Naive thymus-derived CD4-positive, alpha-beta T cell (primary cell): Measurements from ENCODE around the gene GLT6D1. TPM values are rescaled to one million over a fixed set of nuclear protein-coding genes. Genes with fewer than 3 reads are reported as not detected.
A peak's percentile ranks its signal among the peaks of the same experiment; 100 is the strongest.

Experiments
- ATAC-seq: fragments of 150-1000 bp; cut with Tn5 transposase; 2 replicates; pipeline ENCODE4 v1.10.0; 2021; ENCODE audit warnings: mild to moderate bottlenecking, moderate library complexity
- CTCF ChIA-PET: fragments of 350-600 bp; sonication (Branson Sonifier 250); formaldehyde crosslinking; loops from one replicate; lab custom pipeline; 2021; ENCODE audit warnings: antibody characterized with exemption; lab: Charles Lee
- POLR2A ChIA-PET: fragments of 350-600 bp; sonication (Branson Sonifier 250); formaldehyde crosslinking; loops from one replicate; lab custom pipeline; 2021; ENCODE audit warnings: antibody characterized with exemption, inconsistent platforms; lab: Charles Lee
- DNase-seq, 9 donors: peaks; one replicate each; pipeline versions ENCODE4 v3.0.0 to v3.0.0-alpha.2; 2020 to 2022; ENCODE audit warnings: mixed read lengths in 1 of 9
- H3K27ac ChIP-seq: one replicate; pipeline ENCODE4 v1.7.0; 2013; ENCODE audit warnings: mild to moderate bottlenecking, low read depth, low read length, moderate library complexity
- H3K27me3 ChIP-seq, 2 donors: one replicate each; pipeline ENCODE4 v1.7.0; 2013; ENCODE audit warnings: low read length in 2 of 2, mild to moderate bottlenecking in 2 of 2, moderate library complexity in 2 of 2; ENCODE audit not compliant: control insufficient read depth in 2 of 2, insufficient read depth in 2 of 2
- H3K36me3 ChIP-seq, 3 experiments: 1 replicate in 2 of 3; 2 replicates in 1 of 3; pipeline ENCODE4 v1.7.0; 2013; ENCODE audit warnings: low read length in 3 of 3, mild to moderate bottlenecking in 3 of 3, moderate library complexity in 1 of 3; ENCODE audit not compliant: insufficient read depth in 3 of 3, control insufficient read depth in 2 of 3
- H3K4me1 ChIP-seq, 2 donors: one replicate each; pipeline ENCODE4 v1.7.0; 2013; ENCODE audit warnings: low read length in 2 of 2, mild to moderate bottlenecking in 2 of 2, moderate library complexity in 1 of 2; ENCODE audit not compliant: control insufficient read depth in 2 of 2, insufficient read depth in 2 of 2
- H3K4me3 ChIP-seq: 2 replicates; pipeline ENCODE4 v1.7.0; 2013; ENCODE audit warnings: mild to moderate bottlenecking, low read length
- H3K9me3 ChIP-seq, 3 experiments: 1 replicate in 2 of 3; 2 replicates in 1 of 3; pipeline ENCODE4 v1.7.0; 2013; ENCODE audit warnings: low read length in 3 of 3; ENCODE audit not compliant: control insufficient read depth in 2 of 3
- H3K27ac Mint-ChIP-seq, 9 donors: one replicate each; pipeline ENCODE4 v1.8.0; 2020 to 2022; ENCODE audit warnings: mixed read lengths in 9 of 9, mild to moderate bottlenecking in 8 of 9, moderate library complexity in 5 of 9, inconsistent platforms in 2 of 9
- H3K27me3 Mint-ChIP-seq, 5 donors: one replicate each; pipeline ENCODE4 v1.8.0; 2021 to 2022; ENCODE audit warnings: mixed read lengths in 5 of 5, mild to moderate bottlenecking in 1 of 5
- H3K36me3 Mint-ChIP-seq, 5 donors: one replicate each; pipeline ENCODE4 v1.8.0; 2020 to 2022; ENCODE audit warnings: mixed read lengths in 5 of 5, mild to moderate bottlenecking in 3 of 5, inconsistent platforms in 1 of 5
- H3K4me1 Mint-ChIP-seq, 7 donors: one replicate each; pipeline ENCODE4 v1.8.0; 2020 to 2022; ENCODE audit warnings: mixed read lengths in 7 of 7, mild to moderate bottlenecking in 3 of 7, inconsistent platforms in 1 of 7
- H3K4me3 Mint-ChIP-seq, 10 donors: one replicate each; pipeline ENCODE4 v1.8.0; 2020 to 2022; ENCODE audit warnings: mild to moderate bottlenecking in 10 of 10, mixed read lengths in 10 of 10, moderate library complexity in 6 of 10, inconsistent platforms in 2 of 10
- H3K9me3 Mint-ChIP-seq, 11 donors: one replicate each; pipeline ENCODE4 v1.8.0; 2020 to 2022; ENCODE audit warnings: mixed read lengths in 11 of 11, mild to moderate bottlenecking in 4 of 11, inconsistent platforms in 1 of 11, moderate library complexity in 1 of 11
- intact Hi-C, 2 donors: fragments of 100-400 bp; cut with micrococcal nuclease; formaldehyde crosslinking; loops; one replicate each; pipeline ENCODE4 v1.15.1; 2023
- polyA plus RNA-seq, 2 donors: library from polyadenylated mRNA; unstranded; fragments of 300-500 nt; fragmentation: Illumina TruSeq; gene quantifications; one replicate each; pipeline ENCODE4 v1.2.3, GENCODE V29; 2021
- total RNA-seq, 6 experiments: library from RNA in 5 of 6; stranded (reverse) in 5 of 6; gene quantifications; 1 replicate in 5 of 6; 2 replicates in 1 of 6; pipeline ENCODE4 v1.2.3 and lab custom pipeline; 2021 to 2026

Gene GLT6D1
- total and polyA plus RNA-seq, 7 experiments from 2014 or later = not detected

GRCh38 chr9:135608999-135609317 is 30.4 kb downstream of the GLT6D1 start:
- intact Hi-C loops = loop anchor here in 1 of 2 donors (10.0 kb wide), 1 partner anchor 516 kb away; no protein-coding TSS in a partner anchor
- H3K27me3 ChIP-seq = no peaks in the 10 kb centered on the region

GRCh38 chr9:135608294-135608998 is 30.9 kb downstream of the GLT6D1 start:
- Histone ChIP-seq H3K9me3 (no peaks in the 10 kb centered on the region), H3K27ac (no peak overlapping the region), H3K27me3 (no peaks in the 10 kb centered on the region), H3K4me3 (no peak overlapping the region), H3K36me3 (no peaks in the 10 kb centered on the region), H3K4me1 (no peaks in the 10 kb centered on the region)
- peaks cover 0 to 2% (median 0%) of the 10 kb centered on the region in 7 donors for H3K4me1 Mint-ChIP-seq
- H3K36me3 Mint-ChIP-seq = no peaks in the 10 kb centered on the region
- H3K9me3 Mint-ChIP-seq = peaks cover 0 to 2% (median 0%) of the 10 kb centered on the region in 11 donors
- intact Hi-C loops = loop anchor here in 1 of 2 donors (10.0 kb wide), 1 partner anchor 516 kb away; no protein-coding TSS in a partner anchor
- peaks cover 0 to 14% (median 13%) of the 10 kb centered on the region in 5 donors for H3K27me3 Mint-ChIP-seq
- H3K4me3 Mint-ChIP-seq = no peak overlapping the region
- DNase-seq = no peak
- no peak for ATAC-seq
- ChIA-PET POLR2A (no interaction called here), CTCF (no interaction called here)
- H3K27ac Mint-ChIP-seq = no peak overlapping the region

More at GRCh38 chr9:135608999-135609317, 30.4 kb downstream of the GLT6D1 start:
- Mint-ChIP-seq H3K27me3 (peaks cover 0 to 13% (median 10%) of the 10 kb centered on the region in 5 donors), H3K4me3 (no peak overlapping the region), H3K9me3 (peaks cover 0 to 2% (median 0%) of the 10 kb centered on the region in 11 donors), H3K36me3 (no peaks in the 10 kb centered on the region), H3K4me1 (no peaks in the 10 kb centered on the region), H3K27ac (no peak overlapping the region)
- Histone ChIP-seq H3K27ac (no peak overlapping the region), H3K4me3 (no peak overlapping the region), H3K4me1 (no peaks in the 10 kb centered on the region), H3K9me3 (no peaks in the 10 kb centered on the region), H3K36me3 (no peaks in the 10 kb centered on the region)
- ATAC-seq (no peak), DNase-seq (no peak)
- POLR2A ChIA-PET = no interaction called here
- CTCF ChIA-PET = no interaction called here

- no peaks in the 10 kb centered on the region for H3K36me3 ChIP-seq
- no peaks in the 10 kb centered on the region for H3K4me1 ChIP-seq
- no peak overlapping the region for H3K4me3 ChIP-seq
- H3K27ac Mint-ChIP-seq = no peak overlapping the region
- no peak overlapping the region for H3K27ac ChIP-seq
- intact Hi-C loops = loop anchor here in 1 of 2 donors (10.0 kb wide), 1 partner anchor 517 kb away; no protein-coding TSS in a partner anchor
- no peak overlapping the region for H3K4me3 Mint-ChIP-seq
- ATAC-seq (no peak), DNase-seq (no peak)
- H3K9me3 ChIP-seq = no peaks in the 10 kb centered on the region
- peaks cover 0 to 2% (median 0%) of the 10 kb centered on the region in 11 donors for H3K9me3 Mint-ChIP-seq
- H3K27me3 ChIP-seq = no peaks in the 10 kb centered on the region
- peaks cover 0 to 16% (median 13%) of the 10 kb centered on the region in 5 donors for H3K27me3 Mint-ChIP-seq
- no peaks in the 10 kb centered on the region for H3K36me3 Mint-ChIP-seq
- CTCF ChIA-PET = no interaction called here
- POLR2A ChIA-PET = no interaction called here
- peaks cover 0 to 3% (median 0%) of the 10 kb centered on the region in 7 donors for H3K4me1 Mint-ChIP-seq
Observed at GRCh38 chr9:135607401-135608293, 31.7 kb downstream of the GLT6D1 start.

DNA sequence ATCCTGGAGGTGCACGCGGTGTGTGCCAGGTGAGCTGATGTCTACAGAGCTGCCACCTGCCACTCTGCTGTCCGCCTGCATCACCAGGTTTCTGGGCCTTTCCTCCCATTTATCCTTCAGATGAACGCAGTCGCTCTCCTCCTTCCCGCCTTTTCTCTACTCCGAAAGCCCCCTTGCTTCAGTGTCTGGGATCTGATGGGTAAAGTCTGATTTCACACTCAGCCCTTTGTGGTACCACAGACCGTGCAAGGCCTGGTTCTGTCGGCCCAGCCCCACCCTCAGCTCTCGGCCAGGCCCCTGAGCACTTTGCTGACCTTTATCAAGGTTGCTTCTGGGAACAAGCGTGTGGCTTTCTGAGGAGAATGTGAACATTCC is 32.5 kb downstream of the GLT6D1 start:
- DNase-seq = no peak
- no peak overlapping the region for H3K4me3 ChIP-seq
- no peaks in the 10 kb centered on the region for H3K9me3 ChIP-seq
- intact Hi-C loops = loop anchor here in 1 of 2 donors (10.0 kb wide), 1 partner anchor 518 kb away; no protein-coding TSS in a partner anchor
- H3K27ac ChIP-seq = no peak overlapping the region
- H3K27me3 ChIP-seq = no peaks in the 10 kb centered on the region
- no peaks in the 10 kb centered on the region for H3K36me3 Mint-ChIP-seq
- ChIA-PET POLR2A (no interaction called here), CTCF (no interaction called here)
- H3K4me1 ChIP-seq = no peaks in the 10 kb centered on the region
- no peak overlapping the region for H3K27ac Mint-ChIP-seq
- peaks cover 0 to 3% (median 0%) of the 10 kb centered on the region in 7 donors for H3K4me1 Mint-ChIP-seq
- no peak for ATAC-seq
- H3K36me3 ChIP-seq = no peaks in the 10 kb centered on the region
- H3K9me3 Mint-ChIP-seq = peaks cover 0 to 2% (median 0%) of the 10 kb centered on the region in 11 donors
- no peak overlapping the region for H3K4me3 Mint-ChIP-seq
- peaks cover 0 to 14% (median 11%) of the 10 kb centered on the region in 5 donors for H3K27me3 Mint-ChIP-seq

GRCh38 chr9:135605238-135605781 is 34.0 kb downstream of the GLT6D1 start:
- Mint-ChIP-seq H3K4me3 (peak overlapping the region in 1 of 10 donors; percentile 5), H3K27ac (no peak overlapping the region), H3K27me3 (peaks cover 0 to 26% (median 11%) of the 10 kb centered on the region in 5 donors), H3K4me1 (peaks cover 0 to 3% (median 0%) of the 10 kb centered on the region in 7 donors), H3K36me3 (no peaks in the 10 kb centered on the region), H3K9me3 (no peaks in the 10 kb centered on the region)
- Histone ChIP-seq H3K9me3 (no peaks in the 10 kb centered on the region), H3K27me3 (no peaks in the 10 kb centered on the region), H3K4me1 (no peaks in the 10 kb centered on the region), H3K27ac (no peak overlapping the region), H3K4me3 (no peak overlapping the region), H3K36me3 (no peaks in the 10 kb centered on the region)
- ChIA-PET CTCF (interaction anchor here (0.7 kb wide), 1 partner anchor 55 kb away, joined by 3 read pairs; no protein-coding TSS in a partner anchor), POLR2A (no interaction called here)
- ATAC-seq = no peak
- no peak for DNase-seq
- intact Hi-C loops = loop anchor here in 1 of 2 donors (10.0 kb wide), 1 partner anchor 519 kb away; no protein-coding TSS in a partner anchor

DNA sequence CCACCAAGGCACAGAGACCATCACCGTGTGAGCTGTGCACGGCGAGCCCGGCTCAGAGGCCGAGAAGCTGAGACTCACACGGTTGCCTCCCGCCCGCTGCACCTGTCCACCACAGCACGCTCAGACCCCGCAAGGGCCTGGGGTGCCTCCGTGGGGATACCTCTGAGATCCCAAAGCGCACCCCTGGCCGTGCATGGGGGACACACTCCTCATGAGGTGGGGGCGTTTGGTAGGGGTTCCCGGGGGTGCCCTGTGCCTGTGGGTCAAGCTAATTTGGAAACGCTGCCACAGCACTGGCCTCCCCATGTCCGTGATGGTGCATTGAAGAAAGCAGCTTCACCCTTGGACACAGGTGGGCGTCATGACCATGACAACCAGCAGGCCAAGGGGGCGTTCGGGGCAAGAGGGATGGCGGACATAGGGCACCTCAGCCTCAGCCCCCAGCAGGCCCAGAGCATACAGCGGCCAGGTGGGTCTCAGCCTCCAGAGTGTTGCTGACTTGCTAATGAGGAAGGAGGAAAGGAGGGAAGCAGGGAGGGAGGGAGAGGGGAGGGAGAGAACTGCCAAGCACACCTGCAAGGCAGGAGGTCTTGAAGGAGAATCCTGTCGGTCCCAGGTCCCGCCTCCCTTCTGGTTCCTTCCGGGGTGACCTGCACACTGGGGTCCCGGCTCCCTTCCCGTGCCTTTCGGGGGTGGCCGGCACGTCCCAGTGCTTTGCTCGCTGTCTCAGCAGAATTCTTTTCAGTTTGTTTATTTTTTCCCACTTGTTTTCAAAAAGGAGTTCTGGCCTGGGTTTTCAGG is 34.7 kb downstream of the GLT6D1 start:
- peak overlapping the region in 1 of 10 donors; percentile 5 for H3K4me3 Mint-ChIP-seq
- H3K27ac Mint-ChIP-seq = no peak overlapping the region
- intact Hi-C loops = loop anchor here (5.0 to 10.0 kb wide), 2 partner anchors 520 to 678 kb away; no protein-coding TSS in a partner anchor
- no peaks in the 10 kb centered on the region for H3K4me1 ChIP-seq
- no peaks in the 10 kb centered on the region for H3K36me3 ChIP-seq
- DNase-seq (peak in 1 of 9 donors; percentile 17), ATAC-seq (no peak)
- H3K27ac ChIP-seq = no peak overlapping the region
- no peaks in the 10 kb centered on the region for H3K36me3 Mint-ChIP-seq
- H3K27me3 Mint-ChIP-seq = peaks cover under 1 to 24% (median 7%) of the 10 kb centered on the region in 5 donors
- H3K9me3 ChIP-seq = no peaks in the 10 kb centered on the region
- no peaks in the 10 kb centered on the region for H3K27me3 ChIP-seq
- CTCF ChIA-PET = no interaction called here
- H3K9me3 Mint-ChIP-seq = no peaks in the 10 kb centered on the region
- POLR2A ChIA-PET = no interaction called here
- H3K4me3 ChIP-seq = no peak overlapping the region
- peaks cover 0 to 3% (median 0%) of the 10 kb centered on the region in 7 donors for H3K4me1 Mint-ChIP-seq
